Measurements from ENCODE around the gene ZNF619.
"Not testable (repeated sequence)": the region's sequence is repeated elsewhere in the genome, so short reads cannot be mapped to it uniquely, and the experiment has no call there.

The ZNF619 gene

DNA sequence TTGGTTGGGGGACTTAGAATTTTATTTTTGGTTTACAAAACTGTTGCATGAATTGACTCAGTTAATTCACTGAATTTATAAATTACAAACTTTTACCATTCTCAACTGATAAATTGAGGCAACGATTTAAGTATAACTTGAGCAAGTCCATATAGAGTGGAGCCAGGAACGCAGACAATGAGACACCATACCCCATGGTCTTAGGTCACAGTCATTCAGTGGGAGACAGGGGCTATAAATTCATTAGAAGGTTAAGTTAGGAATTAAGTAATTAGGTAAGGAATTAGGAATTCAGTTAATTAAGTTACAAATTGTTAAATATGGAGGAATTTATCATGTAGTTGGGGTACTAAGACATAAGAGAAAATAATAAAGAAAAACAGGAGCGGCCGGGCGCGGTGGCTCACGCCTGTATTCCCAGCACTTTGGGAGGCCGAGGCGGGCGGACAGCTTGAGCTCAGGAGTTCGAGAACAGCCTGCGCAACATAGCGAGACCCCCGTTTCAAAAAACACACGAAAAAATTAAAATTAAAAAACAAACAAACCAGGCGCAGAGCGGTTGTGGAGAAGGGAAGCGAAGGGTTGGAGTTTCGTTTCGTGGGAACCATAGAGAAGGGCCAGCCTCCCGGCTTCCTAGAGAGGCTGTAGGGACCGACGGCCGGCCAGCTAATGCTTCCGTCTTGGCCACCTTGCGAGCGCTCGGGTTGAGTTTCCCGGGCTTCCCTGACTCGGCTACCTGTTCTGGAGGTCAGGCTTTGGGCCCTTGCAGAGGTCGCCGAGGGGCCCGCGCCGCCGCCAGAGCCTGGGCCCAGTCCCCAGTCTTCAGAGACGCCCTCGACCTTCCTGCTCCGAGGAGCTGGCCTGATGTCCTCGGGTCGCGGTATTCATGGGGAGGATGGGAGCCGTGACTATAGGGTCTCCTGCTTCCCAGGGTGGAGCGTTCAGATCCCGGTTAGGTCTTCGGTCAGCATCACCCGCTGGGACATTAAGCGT lies at the start of gene ZNF619:
Gene ZNF619, plus strand, starts transcription at position 645 of the 993 bp plus-strand sequence. CDS start 858 bp downstream, outside the sequence.
- DNase-seq: peak; percentile 79

GRCh38 chr3:40432793-40433192 lies 44.1 kb upstream of the ZNF619 start:
- DNase-seq: no peak

DNA sequence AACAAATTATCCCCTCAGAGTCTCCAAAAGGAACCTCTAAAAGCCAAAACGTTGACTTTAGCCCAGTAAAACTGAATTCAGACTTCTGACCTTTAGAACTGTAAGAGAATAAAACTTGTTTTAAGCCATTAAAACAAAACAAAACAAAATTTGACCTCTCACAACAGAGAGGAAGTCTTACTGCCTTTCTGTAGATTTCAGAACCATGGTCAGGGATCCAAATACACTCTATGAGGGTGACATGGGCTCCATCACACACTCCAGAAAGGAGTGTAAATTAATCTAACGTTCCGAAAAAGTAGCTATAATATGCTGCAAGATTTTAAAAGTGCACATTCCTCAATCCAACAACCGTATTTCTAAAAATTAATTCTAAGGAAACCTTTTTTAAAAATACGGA lies 39.0 kb upstream of the ZNF619 start:
- no peak for DNase-seq

DNA sequence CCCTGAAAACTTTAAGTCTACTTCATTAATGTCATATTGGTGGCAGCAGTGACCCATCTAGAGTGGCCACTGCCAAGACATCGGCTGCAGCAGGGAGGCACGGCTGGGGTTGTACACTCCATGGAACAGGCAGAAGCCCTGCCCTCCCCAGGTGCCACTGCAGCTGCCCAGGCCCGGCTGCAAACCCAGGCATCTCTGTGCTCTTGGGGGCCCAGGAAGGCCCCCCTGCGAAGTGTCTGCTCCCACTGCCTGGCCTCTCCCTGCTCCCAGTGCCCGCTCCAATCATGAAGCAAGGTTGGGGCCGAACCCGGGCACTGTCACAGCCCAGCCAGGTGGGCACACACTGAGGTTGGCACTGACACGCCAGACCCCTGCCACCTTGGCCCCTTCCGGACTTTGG lies 31.9 kb upstream of the ZNF619 start:
- DNase-seq: no peak

DNA sequence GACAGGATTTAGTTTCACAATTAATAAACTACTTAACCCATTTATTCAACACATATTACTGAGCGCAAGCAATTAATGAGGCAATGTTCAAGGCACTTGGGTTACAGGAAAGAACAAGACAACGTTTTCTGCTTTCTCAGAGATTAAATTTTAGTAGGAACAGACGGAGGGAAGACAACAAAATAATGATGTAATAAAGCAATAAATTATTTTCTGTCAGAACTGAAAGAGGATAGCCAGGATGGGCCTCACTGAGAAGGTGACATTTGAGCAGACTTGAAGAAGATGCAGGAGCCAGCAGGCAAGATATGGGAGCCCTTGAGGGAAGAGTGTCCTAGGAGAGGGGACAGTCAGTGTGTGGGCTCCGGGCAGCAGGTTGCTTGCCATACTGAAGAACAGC lies 31.0 kb upstream of the ZNF619 start:
- DNase-seq: no peak

GRCh38 chr3:40450438-40450837 lies 26.5 kb upstream of the ZNF619 start:
- no peak for DNase-seq

GRCh38 chr3:40451551-40451950 lies 25.4 kb upstream of the ZNF619 start:
- DNase-seq: no peak

DNA sequence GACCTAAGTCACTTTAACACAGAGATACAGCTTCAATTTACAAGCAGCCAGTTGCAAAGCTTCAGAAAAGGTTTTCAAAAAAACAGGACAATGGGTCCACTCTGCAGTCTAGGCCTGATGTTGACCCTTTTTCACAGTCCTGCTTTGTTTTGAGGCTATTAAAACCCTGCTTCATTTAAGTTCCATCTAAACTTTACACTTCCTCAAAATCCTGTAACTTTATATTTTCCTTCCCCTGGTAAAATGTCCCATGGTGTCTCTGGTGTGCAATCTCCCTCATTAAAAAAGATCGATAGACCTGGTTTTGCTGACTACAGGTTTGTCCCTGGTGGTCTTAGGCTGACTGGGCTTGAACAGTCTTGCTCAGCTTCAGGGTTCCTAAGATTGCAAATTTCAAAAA lies 24.9 kb upstream of the ZNF619 start:
- no peak for DNase-seq

- DNase-seq: no peak
These were observed 24.4 kb upstream of the ZNF619 start for GRCh38 chr3:40452562-40452875.

DNA sequence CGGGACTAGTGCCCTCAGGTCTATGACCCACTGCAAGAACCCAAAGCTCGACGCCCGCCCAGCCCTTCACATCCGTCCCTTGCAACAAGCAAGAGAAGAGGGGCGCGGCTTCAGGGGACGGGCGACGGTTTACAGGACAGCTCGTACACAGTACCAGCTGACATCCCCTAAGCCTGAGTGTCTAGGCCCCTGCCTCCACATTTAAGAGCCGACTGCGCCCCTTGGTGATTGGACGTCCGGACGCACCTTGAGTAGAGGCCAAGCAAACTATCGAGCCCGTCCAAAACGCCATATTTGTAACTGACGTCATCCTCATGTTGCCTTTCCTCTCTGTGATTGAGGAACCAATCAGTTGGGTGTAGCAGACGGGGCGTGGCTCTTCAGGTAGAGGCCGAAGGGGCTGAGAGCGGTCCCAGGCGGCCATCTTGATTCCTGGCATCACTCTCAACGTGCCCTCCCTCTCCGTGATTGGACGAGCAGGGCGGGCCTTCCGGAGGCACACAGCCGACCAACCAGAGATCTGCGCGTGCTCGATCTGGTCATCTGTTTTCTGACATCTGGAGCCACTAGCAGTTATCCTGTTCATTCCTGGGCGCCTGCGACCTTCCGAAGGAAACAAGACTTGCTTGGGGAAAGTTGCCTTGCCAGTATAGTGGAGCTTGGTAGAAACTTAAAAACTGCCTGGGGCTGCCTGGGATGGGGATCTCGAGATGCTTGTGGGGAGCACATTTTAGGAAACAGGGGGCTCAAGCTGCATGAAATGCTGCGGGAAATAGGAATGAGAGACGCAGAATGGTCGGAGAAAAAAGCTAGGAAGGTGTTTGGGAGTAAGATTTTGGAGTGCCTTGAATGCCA lies 23.8 kb upstream of the ZNF619 start:
- DNase-seq: peak; percentile 97

- no peak for DNase-seq
These were observed 23.0 kb upstream of the ZNF619 start for GRCh38 chr3:40453933-40454332.

DNA sequence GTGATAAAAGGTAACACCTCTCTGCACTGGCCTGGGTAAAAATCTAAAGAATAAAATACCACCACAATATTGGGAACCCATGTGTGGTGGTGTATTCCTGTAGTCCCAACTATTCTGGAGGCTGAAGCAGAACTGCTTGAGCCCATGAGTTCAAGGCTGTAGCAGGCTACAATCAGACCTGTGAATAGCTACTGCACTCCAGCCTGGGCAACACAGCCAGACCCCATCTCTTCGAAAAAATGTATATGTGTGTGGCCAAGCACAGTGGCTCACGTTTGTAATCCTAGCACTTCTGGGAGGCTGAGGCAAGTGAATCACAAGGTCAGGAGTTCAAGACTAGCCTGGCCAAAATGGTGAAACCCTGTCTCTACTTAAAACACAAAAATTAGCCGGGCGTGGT lies 21.6 kb upstream of the ZNF619 start:
- no peak for DNase-seq

DNA sequence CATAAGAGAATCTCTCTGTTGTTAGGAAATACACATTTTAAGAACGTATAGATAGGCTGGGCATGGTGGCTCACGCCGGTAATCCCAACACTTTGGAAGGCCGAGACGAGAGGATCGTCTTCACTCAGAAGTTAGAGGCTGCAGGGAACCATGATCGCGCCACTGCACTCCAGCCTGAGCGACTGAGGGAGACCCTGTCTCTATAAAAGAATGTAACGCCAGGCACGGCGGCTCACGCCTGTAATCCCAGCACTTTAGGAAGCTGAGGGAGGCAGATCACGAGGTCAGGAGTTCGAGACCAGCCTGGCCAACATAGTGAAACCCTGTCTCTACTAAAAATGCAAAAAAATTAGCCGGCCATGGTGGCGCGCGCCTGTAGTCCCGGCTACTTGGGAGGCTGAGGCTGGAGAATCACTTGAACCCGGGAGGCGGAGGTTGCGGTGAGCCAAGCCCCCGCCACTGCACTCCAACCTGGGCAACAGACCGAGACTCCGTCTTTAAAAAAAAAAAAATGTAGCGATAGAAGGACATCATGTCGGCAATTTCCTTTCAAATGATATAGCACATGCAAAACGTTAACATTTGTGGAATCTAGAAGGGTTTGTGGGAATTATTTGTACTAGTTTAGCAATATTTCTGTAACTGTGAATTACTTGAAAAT lies 20.5 kb upstream of the ZNF619 start:
- DNase-seq: no peak

- DNase-seq: peak; percentile 96
These were observed 19.7 kb upstream of the ZNF619 start, which contains the start of gene RPL14 for GRCh38 chr3:40456940-40457823. Gene RPL14 (plus strand): TSS chr3:40457339. CDS start chr3:40457472, 133 bp downstream.

DNA sequence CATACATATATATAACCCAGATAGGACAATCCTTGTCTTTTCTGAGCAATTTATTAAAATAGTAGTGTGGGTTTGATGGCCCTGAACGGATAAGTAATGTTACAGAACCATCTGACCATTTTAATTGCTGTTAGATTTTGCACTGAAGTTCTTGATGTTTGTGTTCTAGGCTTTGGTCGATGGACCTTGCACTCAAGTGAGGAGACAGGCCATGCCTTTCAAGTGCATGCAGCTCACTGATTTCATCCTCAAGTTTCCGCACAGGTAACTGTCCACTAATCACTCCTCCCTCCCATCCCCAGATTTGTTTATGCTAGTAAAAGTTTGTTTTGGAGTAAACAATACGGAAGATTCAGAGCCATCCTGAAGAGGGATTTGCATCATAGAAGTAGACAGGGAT lies 18.4 kb upstream of the ZNF619 start:
- no peak for DNase-seq

DNA sequence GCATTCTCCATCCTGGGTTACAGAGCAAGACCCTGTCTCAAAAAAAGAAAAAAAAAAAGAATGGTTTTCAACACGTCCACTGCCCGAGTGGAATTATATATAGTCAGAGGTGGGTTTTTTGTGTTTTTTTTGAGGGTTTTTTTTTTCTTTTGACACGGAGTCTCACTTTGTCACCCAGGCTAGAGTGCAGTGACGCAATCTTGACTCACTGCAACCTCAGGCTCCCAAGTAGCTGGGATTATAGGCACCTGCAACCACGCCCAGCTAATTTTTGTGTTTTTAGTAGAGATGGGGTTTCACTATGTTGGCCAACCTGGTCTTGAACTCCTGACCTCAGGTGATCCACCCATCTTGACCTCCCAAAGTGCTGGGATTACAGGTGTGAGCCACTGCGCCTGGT lies 16.4 kb upstream of the ZNF619 start:
- DNase-seq: not testable (repeated sequence)

GRCh38 chr3:40461161-40461560 lies 15.8 kb upstream of the ZNF619 start:
- DNase-seq: no peak

DNA sequence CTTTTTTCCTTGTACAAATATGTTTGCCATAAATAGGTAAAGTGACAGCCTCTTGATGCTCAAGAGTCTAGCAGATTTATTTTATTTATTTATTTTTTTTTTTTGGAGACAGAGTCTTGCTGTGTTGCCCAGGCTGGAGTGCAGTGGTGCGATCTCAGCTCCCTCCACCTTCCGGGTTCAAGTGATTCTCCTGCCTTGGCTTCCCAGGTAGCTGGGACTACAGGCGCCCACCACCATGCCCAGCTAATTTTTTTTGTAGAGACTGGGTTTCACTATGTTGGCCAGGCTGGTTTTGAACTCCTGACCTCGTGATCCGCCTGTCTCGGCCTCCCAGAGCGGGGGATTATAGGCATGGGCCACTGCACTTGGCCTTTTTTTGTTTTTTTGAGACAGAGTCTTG lies 14.1 kb upstream of the ZNF619 start:
- DNase-seq: not testable (repeated sequence)

DNA sequence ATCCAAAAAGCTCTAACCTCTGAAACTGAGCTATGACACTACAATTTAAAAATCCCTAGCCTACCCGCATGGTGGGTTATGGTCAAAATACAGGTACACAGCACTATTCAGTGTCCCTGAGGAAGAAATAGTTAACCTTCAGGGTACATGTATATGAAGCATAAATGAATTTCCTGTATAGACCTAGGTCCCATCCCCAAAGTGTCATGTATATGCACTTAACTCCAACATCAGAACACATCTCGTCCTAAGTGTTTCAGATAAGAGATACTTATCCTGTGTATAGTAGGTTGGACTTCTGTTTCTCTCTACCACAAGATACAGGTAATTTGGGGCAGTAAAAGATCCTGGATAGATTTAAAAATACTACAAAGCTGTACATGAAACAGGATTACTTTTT lies 13.3 kb upstream of the ZNF619 start:
- no peak for DNase-seq

GRCh38 chr3:40464339-40465110 lies 12.4 kb upstream of the ZNF619 start:
- DNase-seq: peak; percentile 60

- no peak for DNase-seq
These were observed 11.9 kb upstream of the ZNF619 start for GRCh38 chr3:40465111-40465407.

DNA sequence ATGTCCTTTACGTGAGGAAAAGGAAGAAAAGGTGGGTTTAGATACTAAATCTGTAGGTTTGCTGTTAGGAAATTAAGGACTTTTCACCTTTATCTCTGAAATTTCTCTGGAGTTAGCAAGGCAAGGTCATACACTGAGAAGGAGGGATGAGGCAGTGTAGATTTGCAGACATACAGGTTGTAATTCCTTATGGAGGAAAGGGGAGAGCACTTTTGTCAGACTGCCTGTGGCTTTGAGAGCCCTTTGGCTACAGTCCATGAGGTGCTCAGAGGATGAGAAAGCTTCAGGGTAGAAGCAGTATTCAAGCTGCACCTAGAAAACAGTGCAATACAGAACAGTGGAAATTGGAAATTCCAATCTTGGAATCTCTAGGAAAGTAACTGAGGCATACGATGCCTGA lies 11.5 kb upstream of the ZNF619 start:
- DNase-seq: no peak

All from CD4-positive, alpha-beta T cell treated with Interleukin-21 for 1 hour (primary cell).